Activated CD8-positive, alpha-beta memory T cell treated with anti-CD3 and anti-CD28 coated beads, Interleukin-2, amount 50 U/mL, for 1 hour (primary cell): ENCODE measurements around the gene CDSN.
"Not testable (repeated sequence)": the region's sequence is repeated elsewhere in the genome, so short reads cannot be mapped to it uniquely, and the experiment has no call there.

Experiments used
- DNase-seq: peaks from one replicate; pipeline ENCODE4 v3.0.0-alpha.2; 2020; ENCODE audit errors: extremely low read depth

Gene CDSN, protein sequence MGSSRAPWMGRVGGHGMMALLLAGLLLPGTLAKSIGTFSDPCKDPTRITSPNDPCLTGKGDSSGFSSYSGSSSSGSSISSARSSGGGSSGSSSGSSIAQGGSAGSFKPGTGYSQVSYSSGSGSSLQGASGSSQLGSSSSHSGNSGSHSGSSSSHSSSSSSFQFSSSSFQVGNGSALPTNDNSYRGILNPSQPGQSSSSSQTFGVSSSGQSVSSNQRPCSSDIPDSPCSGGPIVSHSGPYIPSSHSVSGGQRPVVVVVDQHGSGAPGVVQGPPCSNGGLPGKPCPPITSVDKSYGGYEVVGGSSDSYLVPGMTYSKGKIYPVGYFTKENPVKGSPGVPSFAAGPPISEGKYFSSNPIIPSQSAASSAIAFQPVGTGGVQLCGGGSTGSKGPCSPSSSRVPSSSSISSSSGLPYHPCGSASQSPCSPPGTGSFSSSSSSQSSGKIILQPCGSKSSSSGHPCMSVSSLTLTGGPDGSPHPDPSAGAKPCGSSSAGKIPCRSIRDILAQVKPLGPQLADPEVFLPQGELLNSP

GRCh38 chr6:31120151-31120915 is at the start of gene CDSN:
TSS of gene CDSN (minus strand) at chr6:31120446. CDS start at chr6:31120419, 27 bp downstream.
- DNase-seq = no peak

DNA sequence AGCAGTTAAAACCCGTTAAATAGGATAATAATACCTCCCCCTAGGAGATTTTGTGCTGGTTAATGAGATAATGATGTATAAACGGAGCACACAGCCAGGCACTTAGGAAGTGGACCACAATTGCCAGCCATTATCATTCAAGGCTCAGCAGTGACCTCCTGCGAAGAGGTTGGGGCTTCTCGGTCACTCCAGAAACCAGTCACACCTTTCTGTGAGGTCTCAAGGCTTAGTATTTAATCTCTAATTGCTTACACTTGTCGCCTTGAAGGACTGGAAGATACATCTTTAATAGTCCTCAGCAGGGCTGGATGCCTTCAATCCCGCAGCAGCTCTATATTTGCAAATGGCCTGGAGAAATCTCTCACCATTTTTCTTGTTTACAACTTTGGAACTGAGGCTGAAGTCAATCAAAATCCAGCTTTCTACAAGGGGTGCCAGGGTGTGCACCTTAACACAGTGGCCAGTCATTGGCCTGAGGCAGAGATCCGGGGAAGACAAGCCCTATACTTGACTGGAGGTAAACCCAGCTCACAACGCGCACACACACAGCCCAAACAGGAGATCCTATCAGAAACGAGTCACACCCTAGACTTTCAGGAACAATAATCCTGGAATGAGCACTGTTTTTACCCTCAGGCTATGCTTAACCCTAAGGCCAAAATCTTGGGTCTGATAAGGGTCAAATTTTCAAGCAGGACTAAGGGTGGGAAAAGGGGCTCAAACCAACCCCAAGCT is 49.0 kb upstream of the CDSN start:
- no peak for DNase-seq

GRCh38 chr6:31168606-31169005 is 48.4 kb upstream of the CDSN start:
- no peak for DNase-seq

DNA sequence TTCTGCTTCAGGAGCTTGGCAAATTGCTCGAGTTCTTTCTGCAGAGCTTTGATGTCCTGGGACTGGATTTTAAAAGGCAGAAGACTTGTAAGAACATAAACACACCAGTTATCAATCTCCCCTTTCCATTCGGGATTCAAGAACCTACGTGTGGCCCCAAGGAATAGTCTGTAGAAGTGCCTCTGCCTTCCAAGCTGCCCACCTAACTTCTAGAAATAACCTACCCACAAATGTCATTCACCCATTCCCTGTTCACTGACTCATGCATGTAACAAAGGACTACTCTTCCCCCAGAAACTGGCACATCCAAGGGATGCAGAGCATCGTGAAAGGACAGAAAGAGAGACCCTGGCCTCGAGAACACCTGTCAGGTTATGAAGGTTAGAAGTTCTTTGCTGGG is 45.7 kb upstream of the CDSN start:
- DNase-seq = no peak

GRCh38 chr6:31165064-31165832 is 45.0 kb upstream of the CDSN start:
- DNase-seq = not testable (repeated sequence)

GRCh38 chr6:31164475-31165063 is 44.3 kb upstream of the CDSN start:
- DNase-seq = not testable (repeated sequence)

DNA sequence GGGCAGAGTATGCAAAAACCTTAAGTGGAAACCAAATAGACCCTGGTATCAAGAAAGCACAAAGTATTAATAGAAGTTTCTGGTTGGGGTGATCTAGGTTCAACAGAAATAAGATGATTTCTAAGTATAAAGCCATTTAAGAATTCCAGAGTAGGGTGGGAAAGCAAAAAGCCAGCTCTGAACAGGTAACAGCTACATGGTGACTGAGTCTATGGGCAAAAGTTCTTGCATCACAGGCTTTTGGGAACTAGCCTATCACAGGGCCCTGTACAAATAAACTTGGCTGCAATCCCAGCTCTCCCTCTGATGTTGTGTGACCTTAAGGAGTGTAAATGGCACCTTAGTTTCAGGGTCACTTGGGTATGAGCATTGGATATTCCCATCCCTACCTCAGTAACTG is 43.7 kb upstream of the CDSN start:
- DNase-seq = no peak

DNA sequence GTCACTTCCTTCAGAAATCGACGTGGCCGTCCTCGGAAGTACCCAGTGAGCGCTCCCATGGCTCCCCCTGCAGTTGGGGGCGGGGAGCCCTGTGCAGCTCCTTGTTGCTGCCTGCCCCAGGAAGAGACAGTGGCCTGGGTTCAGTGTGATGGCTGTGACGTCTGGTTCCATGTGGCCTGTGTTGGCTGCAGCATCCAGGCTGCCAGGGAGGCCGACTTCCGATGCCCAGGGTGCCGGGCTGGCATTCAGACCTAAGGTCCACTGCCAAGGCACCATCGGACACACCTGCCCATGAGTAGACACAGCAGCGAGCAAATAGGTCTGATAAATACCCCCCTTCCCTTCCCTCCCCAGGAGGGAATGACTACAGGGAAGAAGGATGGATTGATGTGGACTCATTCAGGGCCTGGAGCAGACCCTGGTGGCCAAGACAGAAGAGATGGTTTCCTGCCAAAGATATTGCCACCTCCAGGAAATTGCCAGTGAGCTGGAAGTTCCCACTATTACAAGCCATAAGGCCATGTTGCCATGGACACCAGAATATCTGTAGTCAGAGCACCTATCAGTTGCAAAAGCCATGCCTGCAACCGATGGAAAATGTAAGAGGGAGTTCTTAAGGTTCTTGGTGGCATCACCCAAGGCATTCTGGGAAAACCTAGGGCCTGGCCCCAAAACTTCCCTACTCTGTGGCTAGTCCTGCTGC is 42.4 kb upstream of the CDSN start:
- no peak for DNase-seq

- DNase-seq = no peak
Measured at GRCh38 chr6:31161216-31162126, 41.2 kb upstream of the CDSN start.

DNA sequence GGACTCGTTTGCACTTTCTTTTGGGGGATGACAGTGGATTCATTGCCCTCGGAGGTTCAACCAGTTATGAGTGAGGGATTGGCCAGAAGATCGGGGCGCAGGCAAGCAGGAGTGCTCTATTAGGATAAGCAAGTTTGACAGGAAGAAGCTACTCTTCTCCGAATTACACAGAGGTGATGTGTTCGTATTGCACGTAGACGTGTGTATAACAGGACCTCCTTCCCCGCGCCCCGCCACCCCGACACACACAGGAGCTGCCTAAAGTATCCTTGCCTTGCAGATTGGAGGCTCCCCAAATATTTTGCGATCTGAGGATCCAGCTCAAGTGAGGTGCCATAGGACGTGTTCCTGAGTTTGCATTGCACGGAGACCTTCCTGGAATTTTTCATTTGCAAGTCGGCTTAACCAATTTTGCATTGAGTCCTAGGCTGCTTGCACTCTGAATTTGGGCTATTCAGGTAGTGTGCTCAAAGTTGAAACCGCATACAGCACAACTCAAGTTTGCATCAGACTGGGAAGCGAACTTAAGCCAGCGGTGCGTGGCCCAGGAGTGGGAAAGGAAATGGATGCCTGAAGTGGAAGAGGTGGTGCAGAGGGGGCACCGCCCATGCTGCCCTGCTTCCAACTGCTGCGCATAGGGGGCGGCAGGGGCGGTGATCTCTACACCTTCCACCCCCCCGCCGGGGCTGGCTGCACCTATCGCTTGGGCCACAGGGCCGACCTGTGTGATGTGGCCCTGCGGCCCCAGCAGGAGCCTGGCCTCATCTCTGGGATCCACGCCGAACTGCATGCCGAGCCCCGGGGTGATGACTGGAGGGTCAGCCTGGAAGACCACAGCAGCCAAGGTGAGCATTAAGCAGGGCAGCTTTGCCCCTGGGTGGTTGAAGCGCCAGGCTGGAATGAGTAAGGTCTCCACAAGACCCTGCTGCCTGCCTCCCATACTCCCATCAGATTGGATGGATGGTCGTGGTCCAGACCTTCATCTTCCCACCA is 38.9 kb upstream of the CDSN start:
- DNase-seq = no peak

DNA sequence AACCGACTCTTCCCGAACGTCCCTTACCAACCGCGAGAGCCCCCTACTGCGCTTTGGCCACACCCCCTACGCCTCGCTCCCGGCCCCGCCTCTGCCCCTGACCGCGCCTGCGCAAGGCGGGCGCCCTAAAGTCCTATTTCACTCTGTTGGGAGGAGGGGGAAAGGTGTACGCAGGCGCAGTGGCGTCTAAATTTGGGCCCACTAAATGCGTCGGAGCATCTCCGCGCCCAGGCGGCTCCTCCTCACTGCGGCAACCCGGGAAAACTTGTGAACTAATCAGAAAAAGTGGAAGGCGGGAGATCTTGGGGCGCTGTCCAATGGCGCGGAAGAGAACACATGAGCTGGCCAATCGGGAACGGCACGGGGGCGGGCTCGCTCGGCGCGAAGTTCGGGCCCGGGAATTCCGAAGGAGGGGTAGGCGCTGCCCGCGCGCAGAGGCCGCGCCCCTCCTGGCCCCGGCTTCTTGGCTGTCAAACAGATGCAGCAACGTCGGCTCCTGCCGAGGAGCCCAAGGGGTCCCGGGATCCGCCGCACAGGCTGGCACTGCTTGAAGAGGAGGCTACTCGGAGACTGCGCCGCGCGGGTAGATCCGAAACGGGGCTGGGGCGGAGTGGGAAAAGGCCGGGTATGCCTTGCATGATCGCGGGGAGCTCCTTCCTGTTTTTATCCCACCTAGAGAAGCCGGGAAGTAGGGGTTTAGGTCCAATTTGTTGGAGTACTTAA is 38.1 kb upstream of the CDSN start, which contains the start of gene TCF19:
Gene TCF19 (plus strand): TSS at position 450 of the 723 bp plus-strand sequence. CDS start 881 bp downstream, outside the sequence.
- DNase-seq = peak; percentile 99

DNA sequence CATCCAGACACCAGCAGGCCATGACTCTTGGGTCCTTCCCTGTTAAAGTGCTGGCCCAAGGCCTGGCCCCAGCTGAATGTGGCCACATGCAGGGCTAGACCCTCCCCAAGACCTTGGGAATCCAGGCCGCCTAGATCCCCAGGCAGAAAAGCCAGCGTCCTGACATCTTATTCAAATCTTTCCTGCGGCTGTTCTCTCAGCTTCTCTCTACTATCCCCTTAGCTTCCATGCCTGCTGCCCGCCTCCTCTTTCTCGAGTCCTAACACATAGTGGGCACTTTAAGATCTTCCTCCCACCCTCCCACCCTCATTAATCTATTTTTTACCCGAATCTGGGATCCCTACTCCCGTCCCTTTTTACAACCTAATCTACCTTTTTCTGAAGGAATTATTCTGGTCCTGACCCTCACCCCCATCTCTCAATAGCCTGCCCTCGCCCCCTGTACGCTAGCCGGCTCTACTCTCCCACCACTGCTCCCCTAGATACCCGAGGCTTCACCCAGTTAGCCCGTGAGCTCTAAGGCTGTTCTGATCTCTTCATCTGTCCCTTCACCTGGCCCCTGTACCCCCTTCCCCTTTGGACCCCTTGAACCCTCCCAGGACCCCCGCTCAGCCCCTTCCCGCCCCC is 37.4 kb upstream of the CDSN start, which contains the start of gene CCHCR1:
Gene CCHCR1 (minus strand): TSS at position 290 of the 627 bp plus-strand sequence. CDS start 202 bp downstream, at position 88.
- DNase-seq = no peak

DNA sequence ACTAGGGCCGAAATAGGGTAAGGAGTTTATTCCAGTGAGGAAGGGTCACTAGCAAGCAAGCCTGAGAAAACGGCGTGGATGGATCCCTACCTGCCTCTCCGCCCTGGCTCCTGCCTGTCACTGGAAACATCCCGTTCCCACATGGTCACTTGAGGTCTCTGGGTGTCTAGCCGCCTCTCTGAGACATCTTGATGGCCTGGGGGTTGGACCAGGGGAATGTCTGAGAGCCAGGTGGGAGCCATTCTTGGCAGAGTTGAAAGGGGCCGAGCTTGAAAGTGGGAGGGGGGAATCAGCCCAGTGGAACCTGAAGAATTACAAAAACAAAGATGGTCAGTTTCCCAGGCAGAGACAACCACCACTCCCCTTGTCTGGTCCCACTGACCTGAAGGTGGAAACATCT is 36.4 kb upstream of the CDSN start:
- DNase-seq = no peak

GRCh38 chr6:31154436-31154835 is 34.2 kb upstream of the CDSN start:
- DNase-seq = no peak

DNA sequence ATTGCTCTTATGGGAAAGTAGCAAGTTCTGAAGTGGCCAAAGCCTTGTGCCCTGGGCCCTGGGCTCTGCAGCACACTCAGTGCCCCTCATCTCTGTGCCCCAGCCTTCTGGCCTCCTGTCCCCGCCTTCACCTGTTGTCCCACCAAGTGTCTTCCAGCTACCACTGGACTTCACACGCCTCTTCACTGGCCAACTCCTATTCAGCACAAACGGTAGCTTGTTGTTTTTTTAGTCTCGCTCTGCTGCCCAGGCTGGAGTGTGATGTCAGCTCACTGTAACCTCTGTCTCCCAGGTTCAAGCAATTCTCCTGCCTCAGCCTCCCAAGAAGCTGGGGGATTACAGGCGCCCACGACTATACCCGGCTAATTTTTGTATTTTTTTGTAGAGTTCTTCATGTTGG is 32.5 kb upstream of the CDSN start:
- DNase-seq = no peak

DNA sequence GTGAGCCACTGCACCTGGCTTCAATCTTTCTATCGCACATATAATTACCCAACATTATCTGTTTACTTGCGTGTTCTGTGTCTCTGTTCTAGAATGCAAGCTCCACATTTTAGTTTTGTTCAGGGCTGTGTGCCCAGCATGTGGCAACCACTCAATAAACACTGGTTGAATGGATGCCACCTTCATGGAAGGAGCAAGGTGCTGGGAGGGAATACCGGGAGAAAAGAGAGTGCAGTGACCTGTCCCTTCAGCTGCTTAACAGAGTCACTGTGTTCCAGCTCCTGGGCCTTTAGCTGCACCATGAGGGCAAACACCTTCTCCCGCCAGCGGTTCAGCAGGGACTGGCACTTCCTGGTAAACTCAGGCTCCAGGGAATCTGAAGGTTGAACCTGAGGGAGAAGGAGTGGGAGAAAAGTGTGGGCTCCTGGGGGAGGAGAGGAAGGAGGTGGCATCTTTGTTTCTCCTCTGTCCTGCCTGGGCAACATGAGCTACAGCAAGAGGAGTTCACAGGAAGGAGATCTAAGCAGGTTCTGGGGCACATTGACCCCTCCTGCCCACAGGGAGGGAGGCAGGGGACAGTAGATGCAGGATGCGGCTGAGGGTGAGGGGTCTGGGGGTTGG is 29.7 kb upstream of the CDSN start:
- no peak for DNase-seq
